D721Med (cell line): ENCODE results near the gene COL5A1.
"Not testable (repeated sequence)": the region's sequence is repeated elsewhere in the genome, so short reads cannot be mapped to it uniquely, and the experiment has no call there.

Experiments
- DNase-seq: peaks from one replicate; pipeline ENCODE4 v3.0.0; 2011; ENCODE audit warnings: low spot score; ENCODE audit not compliant: insufficient read length
- FAIRE-seq: peaks from 2 replicates; lab custom pipeline; 2011; peaks lifted over from hg19 to GRCh38; lab: Jason Lieb, UNC
- TF ChIP-seq, protein P1 (sequence below): IDR thresholded peaks from 2 replicates; pipeline ENCODE4 v1.5.1; 2012; ENCODE audit warnings: mild to moderate bottlenecking, control low read depth; ENCODE audit not compliant: insufficient read depth; ENCODE audit errors: missing control alignments

Gene COL5A1

DNA sequence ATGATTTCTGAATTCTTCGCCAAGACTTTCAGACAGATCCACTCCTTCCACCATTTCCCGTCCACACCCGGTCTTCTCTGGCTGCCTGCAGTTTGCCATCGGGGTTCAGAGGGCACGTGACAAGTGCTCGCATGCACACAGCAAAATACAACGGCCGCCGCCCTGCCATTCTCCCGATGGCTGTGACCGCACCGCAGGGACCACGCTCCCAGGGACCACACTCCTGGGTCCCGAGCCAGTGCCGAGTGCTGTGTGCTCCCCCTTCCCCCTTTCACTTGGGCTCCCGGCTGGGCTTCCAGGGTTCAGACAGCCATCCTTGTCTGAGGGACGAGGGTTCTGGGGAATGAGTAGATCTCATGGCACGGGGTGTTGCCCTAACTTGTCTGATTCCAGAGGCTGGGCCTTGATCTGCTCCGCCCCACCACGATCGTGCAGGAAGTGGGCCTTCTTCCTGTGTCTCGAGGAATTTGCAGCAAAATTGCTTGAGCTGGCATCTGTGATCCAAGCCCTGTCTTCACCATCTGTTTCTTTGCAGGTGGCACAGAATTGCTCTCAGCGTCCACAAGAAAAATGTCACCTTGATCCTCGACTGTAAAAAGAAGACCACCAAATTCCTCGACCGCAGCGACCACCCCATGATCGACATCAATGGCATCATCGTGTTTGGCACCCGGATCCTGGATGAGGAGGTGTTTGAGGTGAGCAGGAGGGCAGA is 59.2 kb downstream of the COL5A1 start:
- DNase-seq, result no peak
- no peak for FAIRE-seq
- TF ChIP-seq, protein P1, sequence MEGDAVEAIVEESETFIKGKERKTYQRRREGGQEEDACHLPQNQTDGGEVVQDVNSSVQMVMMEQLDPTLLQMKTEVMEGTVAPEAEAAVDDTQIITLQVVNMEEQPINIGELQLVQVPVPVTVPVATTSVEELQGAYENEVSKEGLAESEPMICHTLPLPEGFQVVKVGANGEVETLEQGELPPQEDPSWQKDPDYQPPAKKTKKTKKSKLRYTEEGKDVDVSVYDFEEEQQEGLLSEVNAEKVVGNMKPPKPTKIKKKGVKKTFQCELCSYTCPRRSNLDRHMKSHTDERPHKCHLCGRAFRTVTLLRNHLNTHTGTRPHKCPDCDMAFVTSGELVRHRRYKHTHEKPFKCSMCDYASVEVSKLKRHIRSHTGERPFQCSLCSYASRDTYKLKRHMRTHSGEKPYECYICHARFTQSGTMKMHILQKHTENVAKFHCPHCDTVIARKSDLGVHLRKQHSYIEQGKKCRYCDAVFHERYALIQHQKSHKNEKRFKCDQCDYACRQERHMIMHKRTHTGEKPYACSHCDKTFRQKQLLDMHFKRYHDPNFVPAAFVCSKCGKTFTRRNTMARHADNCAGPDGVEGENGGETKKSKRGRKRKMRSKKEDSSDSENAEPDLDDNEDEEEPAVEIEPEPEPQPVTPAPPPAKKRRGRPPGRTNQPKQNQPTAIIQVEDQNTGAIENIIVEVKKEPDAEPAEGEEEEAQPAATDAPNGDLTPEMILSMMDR, result no peak

GRCh38 chr9:134701581-134702259 is 60.1 kb downstream of the COL5A1 start:
- DNase-seq (no peak), FAIRE-seq (no peak)
- TF ChIP-seq, protein P1, result no peak

DNA sequence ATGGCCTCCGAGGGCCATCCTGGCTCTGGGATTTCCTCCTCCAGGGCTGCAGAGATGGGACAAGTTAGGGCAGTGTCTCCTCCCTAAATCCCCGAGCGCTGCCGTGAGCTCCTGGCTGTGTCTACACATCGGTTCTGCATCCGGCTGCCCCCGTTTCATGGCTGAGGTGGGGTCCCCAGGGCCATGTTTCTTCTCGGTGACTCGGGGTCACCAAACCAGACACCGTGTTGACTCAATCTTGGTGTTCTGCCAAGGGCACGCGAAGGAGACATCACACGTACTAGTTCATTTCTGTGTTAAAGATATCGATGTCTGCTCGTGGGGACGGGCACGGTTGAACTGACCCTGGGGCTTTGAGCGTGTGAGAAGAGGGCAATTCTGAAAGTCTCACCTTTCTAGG is 60.7 kb downstream of the COL5A1 start:
- DNase-seq (no peak), FAIRE-seq (no peak)
- TF ChIP-seq, protein P1, result no peak

- not testable (repeated sequence) for DNase-seq, FAIRE-seq
These were observed 62.1 kb downstream of the COL5A1 start for GRCh38 chr9:134703730-134704114.

GRCh38 chr9:134704498-134704897 is 62.9 kb downstream of the COL5A1 start:
- no peak for FAIRE-seq
- no peak for DNase-seq
- TF ChIP-seq, protein P1, result no peak

GRCh38 chr9:134705786-134706185 is 64.2 kb downstream of the COL5A1 start:
- TF ChIP-seq, protein P1, result no peak
- DNase-seq (no peak), FAIRE-seq (no peak)

DNA sequence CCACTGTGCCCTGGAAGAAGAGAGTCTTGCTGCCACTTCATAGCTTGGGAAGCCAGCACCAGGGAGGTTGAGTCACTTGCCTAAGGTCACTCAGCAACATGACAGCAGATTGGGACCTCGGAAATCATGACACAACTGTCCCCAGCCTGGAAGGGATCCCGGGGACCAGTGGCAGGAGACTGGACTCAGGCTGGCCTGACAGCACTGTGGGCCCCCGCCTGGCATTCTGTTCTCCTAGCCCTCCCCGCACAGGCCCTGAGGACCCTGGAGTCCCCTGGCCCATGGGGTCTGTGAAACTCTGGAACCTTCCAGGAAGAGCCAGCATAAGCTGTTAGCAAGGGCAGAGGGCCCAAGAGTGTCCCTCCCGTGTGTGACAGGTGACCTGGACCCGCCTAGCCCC is 64.9 kb downstream of the COL5A1 start:
- DNase-seq (no peak), FAIRE-seq (no peak)
- TF ChIP-seq, protein P1, result no peak
